HCT116 (cell line): Measurements from ENCODE around the gene DOLPP1.

Experiments used
- CEBPB ChIP-seq: IDR thresholded peaks from 2 replicates; pipeline ENCODE4 v1.6.1; 2012; ENCODE audit warnings: low read depth
- CTCF ChIP-seq, 3 experiments: fragments of 200-600 bp in 1 of 3; sonication (generic) in 1 of 3; IDR thresholded peaks in 2 of 3; conservative IDR thresholded peaks in 1 of 3; 2 replicates each; pipeline ENCODE4 v1.5.1; 2012 to 2017; ENCODE audit warnings: low read depth in 2 of 3, low read length in 2 of 3, antibody characterized with exemption in 1 of 3, borderline replicate concordance in 1 of 3, control low read depth in 1 of 3, mild to moderate bottlenecking in 1 of 3, mixed read lengths in 1 of 3, mixed run types in 1 of 3, moderate library complexity in 1 of 3; ENCODE audit not compliant: insufficient read depth in 1 of 3
- EZH2 ChIP-seq: fragments of 200-600 bp; sonication (generic); IDR thresholded peaks from 2 replicates; pipeline ENCODE4 v1.6.1; 2017; ENCODE audit warnings: antibody characterized with exemption, mixed run types
- REST ChIP-seq: IDR thresholded peaks from 2 replicates; pipeline ENCODE4 v1.6.1; 2012; ENCODE audit warnings: low read depth
- SRF ChIP-seq: IDR thresholded peaks from 2 replicates; pipeline ENCODE4 v1.6.1; 2012; ENCODE audit warnings: low read depth
- ZBTB33 ChIP-seq: IDR thresholded peaks from 2 replicates; pipeline ENCODE4 v1.6.1; 2011; ENCODE audit warnings: mild to moderate bottlenecking, low read length, moderate library complexity; ENCODE audit not compliant: insufficient replicate concordance; ENCODE audit errors: extremely low read depth

- no peak for TF ChIP-seq SRF
- no peak for TF ChIP-seq CEBPB
- TF ChIP-seq CTCF (IDR thresholded peaks at IDR 0.05 in 2 of 3, conservative IDR thresholded peaks at IDR 0.05 in 1 of 3; ENCODE audit: borderline replicate concordance in 1 of 3, insufficient read depth in 1 of 3, low read depth in 2 of 3, low read length in 2 of 3): no peak
- no peak for TF ChIP-seq ZBTB33
- TF ChIP-seq REST: no peak
- TF ChIP-seq EZH2: no peak
Observed at GRCh38 chr9:129095170-129095667, 14.3 kb downstream of the DOLPP1 start.
